Gastrocnemius medialis (tissue), 4 donors: Measurements from ENCODE around the gene ASF1B. TPM values are rescaled to one million over a fixed set of nuclear protein-coding genes. Genes with fewer than 3 reads are reported as not detected.

Experiments used
- ATAC-seq, 2 donors: fragments of 150-250 bp; one replicate each; pipeline ENCODE4 v1.9.1; 2016
- DNase-seq, 2 donors: peaks; one replicate each; pipeline ENCODE4 v3.0.0-alpha.2; 2019
- H3K27ac ChIP-seq, 4 donors: fragments of 200-600 bp; sonication (generic); 1 replicate in 1 of 4; 2 replicates in 3 of 4; pipeline ENCODE4 v1.5.1; 2016 to 2018; ENCODE audit warnings: mild to moderate bottlenecking in 2 of 4, moderate library complexity in 1 of 4
- H3K27me3 ChIP-seq, 3 donors: fragments of 200-600 bp; sonication (generic) in 2 of 3; 1 replicate in 1 of 3; 2 replicates in 2 of 3; pipeline versions ENCODE4 v1.5.1 to v1.6.0; 2016 to 2019; ENCODE audit warnings: mild to moderate bottlenecking in 1 of 3, moderate library complexity in 1 of 3
- H3K36me3 ChIP-seq, 2 donors: fragments of 200-600 bp; sonication (generic) in 1 of 2; one replicate each; pipeline ENCODE4 v1.5.1; 2017 to 2018
- H3K4me1 ChIP-seq, 2 donors: fragments of 200-600 bp; sonication (generic) in 1 of 2; one replicate each; pipeline ENCODE4 v1.5.1; 2016 to 2017; ENCODE audit warnings: mild to moderate bottlenecking in 2 of 2
- H3K4me3 ChIP-seq, 4 donors: fragments of 200-600 bp; sonication (generic) in 3 of 4; 1 replicate in 1 of 4; 2 replicates in 3 of 4; pipeline ENCODE4 v1.5.1; 2016 to 2019; ENCODE audit warnings: mild to moderate bottlenecking in 2 of 4
- H3K9me3 ChIP-seq, 3 donors: fragments of 200-600 bp; sonication (generic) in 2 of 3; 1 replicate in 1 of 3; 2 replicates in 2 of 3; pipeline ENCODE4 v1.5.1; 2016 to 2019
- POLR2A ChIP-seq, 2 donors: fragments of 450-650 bp; IDR thresholded peaks; one replicate each; pipeline ENCODE4 v1.6.1; 2017; ENCODE audit warnings: antibody characterized with exemption in 2 of 2, mild to moderate bottlenecking in 2 of 2, moderate library complexity in 2 of 2
- in situ Hi-C, 4 donors: fragments of 200-750 bp; cut with MboI; loops; one replicate each; pipeline versions ENCODE4 v1.15.0 to v1.8.0; 2017; ENCODE audit warnings: low sequenced_read_pairs in 4 of 4
- intact Hi-C: fragments of 100-400 bp; cut with DNase I; formaldehyde crosslinking; loops from one replicate; pipeline ENCODE4 v1.15.1; 2023; ENCODE audit warnings: low total_unique reads
- total RNA-seq, 4 donors: library from RNA; depleted of rRNA; stranded (reverse); fragments of >200 nt; gene quantifications; one replicate each; pipeline versions ENCODE4 v1.1.0 to v1.2.3, GENCODE V29; 2016
- TF ChIP-seq, protein P1 (sequence below), 5 experiments: fragments of 450-650 bp in 3 of 5; fragments of 200-600 bp in 2 of 5; sonication (generic) in 2 of 5; IDR thresholded peaks in 4 of 5; conservative IDR thresholded peaks in 1 of 5; 1 replicate in 4 of 5; 2 replicates in 1 of 5; pipeline ENCODE4 v1.5.1; 2016 to 2019; ENCODE audit warnings: antibody characterized with exemption in 5 of 5, mild to moderate bottlenecking in 3 of 5, moderate library complexity in 3 of 5

ASF1B gene
- total RNA-seq, 4 donors from 2014 or later = 1.2 to 4.1 (median 1.5) TPM; not detected in 1

DNA sequence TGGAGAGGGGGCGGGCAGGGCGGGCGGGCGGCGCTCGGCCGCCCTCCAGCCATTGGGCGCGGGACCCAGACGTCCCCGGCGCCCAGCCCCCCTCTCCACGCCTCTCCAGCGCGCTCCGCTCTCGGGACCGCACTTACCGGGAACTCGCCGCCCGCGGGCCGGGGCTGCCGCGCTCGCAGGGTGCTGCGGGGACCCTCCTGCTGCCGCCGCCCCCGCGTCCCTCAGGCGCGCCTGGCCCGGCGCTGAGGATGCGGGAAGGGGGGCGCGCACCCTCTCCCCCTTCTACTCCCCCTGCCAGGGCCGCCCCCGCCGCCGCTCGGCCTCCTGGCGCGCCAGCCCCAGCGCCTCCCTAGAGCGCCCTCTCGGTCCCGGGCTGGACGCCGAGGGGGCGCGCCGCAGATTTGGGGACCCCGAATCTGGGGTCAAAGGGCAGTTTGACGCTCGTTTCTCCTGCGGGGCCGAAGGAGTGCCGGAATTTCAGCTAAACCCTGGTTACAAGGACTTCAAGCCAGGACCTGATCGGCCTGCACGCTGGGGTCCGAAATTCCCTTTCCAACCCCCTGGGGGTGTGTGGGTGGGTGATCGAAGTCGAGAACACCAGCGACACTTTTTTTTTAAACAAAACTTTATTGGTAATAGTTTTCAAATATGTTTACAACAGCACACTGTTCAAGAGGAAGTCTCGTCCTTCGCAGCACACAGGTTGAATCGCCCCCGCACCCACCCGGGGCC lies 45.1 kb downstream of the ASF1B start:
- in situ Hi-C loops = no loop called here

DNA sequence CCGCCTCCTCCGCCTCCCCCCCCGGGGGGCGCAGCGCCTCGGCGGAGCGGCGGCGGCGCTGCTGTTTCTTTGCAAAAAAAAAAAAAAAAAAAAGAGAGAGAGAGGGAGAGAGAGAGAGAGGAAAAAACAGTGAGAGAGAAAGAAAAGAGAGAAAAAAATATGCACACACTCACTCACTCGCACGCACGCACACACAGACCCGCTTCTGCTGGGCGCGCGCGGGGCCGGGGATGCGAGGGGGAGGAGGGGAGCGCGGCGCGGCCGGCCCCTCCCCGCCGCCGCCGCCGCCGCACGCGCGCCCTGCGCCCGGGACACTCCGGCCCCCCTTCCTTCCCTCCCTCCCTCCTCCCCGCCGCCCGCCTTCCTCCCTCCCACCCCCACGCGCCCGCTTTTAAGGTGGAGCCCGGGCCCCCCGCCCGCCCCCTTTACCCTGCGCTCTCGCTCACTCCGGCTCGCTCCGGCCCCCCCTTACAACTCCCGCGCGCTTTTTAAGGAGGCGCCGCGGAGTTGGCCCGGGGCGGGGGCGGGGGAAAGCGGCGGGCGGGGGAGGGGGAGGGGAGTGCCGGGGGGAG lies 45.8 kb downstream of the ASF1B start, which contains the start of gene SAMD1:
TSS of gene SAMD1 (minus strand) at position 243 of the 572 bp plus-strand sequence.
- TF ChIP-seq, protein P1, sequence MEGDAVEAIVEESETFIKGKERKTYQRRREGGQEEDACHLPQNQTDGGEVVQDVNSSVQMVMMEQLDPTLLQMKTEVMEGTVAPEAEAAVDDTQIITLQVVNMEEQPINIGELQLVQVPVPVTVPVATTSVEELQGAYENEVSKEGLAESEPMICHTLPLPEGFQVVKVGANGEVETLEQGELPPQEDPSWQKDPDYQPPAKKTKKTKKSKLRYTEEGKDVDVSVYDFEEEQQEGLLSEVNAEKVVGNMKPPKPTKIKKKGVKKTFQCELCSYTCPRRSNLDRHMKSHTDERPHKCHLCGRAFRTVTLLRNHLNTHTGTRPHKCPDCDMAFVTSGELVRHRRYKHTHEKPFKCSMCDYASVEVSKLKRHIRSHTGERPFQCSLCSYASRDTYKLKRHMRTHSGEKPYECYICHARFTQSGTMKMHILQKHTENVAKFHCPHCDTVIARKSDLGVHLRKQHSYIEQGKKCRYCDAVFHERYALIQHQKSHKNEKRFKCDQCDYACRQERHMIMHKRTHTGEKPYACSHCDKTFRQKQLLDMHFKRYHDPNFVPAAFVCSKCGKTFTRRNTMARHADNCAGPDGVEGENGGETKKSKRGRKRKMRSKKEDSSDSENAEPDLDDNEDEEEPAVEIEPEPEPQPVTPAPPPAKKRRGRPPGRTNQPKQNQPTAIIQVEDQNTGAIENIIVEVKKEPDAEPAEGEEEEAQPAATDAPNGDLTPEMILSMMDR (IDR thresholded peaks at IDR 0.05 in 4 of 5, conservative IDR thresholded peaks at IDR 0.05 in 1 of 5) = no peak
- no peak for TF ChIP-seq POLR2A (IDR thresholded peaks at IDR 0.05)
- H3K27ac ChIP-seq = peak within 1 kb of the TSS; percentile 89 to 96 (median 92)
- H3K9me3 ChIP-seq = peaks cover 0 to 9% (median 7%) of the 10 kb centered on the region in 3 donors
- H3K4me1 ChIP-seq = peaks cover 0 to 5% of the 10 kb centered on the region in 2 donors
- DNase-seq = peak; percentile 90 to 92
- intact Hi-C loops (loop anchor here (2.0 kb wide), 2 partner anchors 16 to 24 kb away; no protein-coding TSS in a partner anchor), in situ Hi-C loops (no loop called here)
- H3K27me3 ChIP-seq = no peaks in the 10 kb centered on the region
- H3K36me3 ChIP-seq = peaks cover 0 to 13% of the 10 kb centered on the region in 2 donors
- H3K4me3 ChIP-seq = peak within 1 kb of the TSS; percentile 63 to 89 (median 79)
- ATAC-seq = peak; percentile 76 to 77

More for the DNA sequence above, 45.1 kb downstream of the ASF1B start:
- intact Hi-C loops = loop anchor here (2.0 kb wide), 2 partner anchors 16 to 24 kb away; no protein-coding TSS in a partner anchor
- DNase-seq (peak in 1 of 2 donors; percentile 36), ATAC-seq (peak; percentile 69 to 70)
- Histone ChIP-seq H3K9me3 (peaks cover 0 to 9% (median 7%) of the 10 kb centered on the region in 3 donors), H3K36me3 (peaks cover 0 to 13% of the 10 kb centered on the region in 2 donors), H3K27me3 (no peaks in the 10 kb centered on the region), H3K4me1 (peaks cover 0 to 5% of the 10 kb centered on the region in 2 donors), H3K27ac (peak overlapping the region; percentile 89 to 96 (median 92)), H3K4me3 (peak overlapping the region; percentile 63 to 89 (median 74))
- TF ChIP-seq POLR2A (IDR thresholded peaks at IDR 0.05) = peak; percentile 90 to 94
- TF ChIP-seq, protein P1 (IDR thresholded peaks at IDR 0.05 in 4 of 5, conservative IDR thresholded peaks at IDR 0.05 in 1 of 5) = peak in 3 of 5 experiments; percentile 22 to 36 (median 36)

DNA sequence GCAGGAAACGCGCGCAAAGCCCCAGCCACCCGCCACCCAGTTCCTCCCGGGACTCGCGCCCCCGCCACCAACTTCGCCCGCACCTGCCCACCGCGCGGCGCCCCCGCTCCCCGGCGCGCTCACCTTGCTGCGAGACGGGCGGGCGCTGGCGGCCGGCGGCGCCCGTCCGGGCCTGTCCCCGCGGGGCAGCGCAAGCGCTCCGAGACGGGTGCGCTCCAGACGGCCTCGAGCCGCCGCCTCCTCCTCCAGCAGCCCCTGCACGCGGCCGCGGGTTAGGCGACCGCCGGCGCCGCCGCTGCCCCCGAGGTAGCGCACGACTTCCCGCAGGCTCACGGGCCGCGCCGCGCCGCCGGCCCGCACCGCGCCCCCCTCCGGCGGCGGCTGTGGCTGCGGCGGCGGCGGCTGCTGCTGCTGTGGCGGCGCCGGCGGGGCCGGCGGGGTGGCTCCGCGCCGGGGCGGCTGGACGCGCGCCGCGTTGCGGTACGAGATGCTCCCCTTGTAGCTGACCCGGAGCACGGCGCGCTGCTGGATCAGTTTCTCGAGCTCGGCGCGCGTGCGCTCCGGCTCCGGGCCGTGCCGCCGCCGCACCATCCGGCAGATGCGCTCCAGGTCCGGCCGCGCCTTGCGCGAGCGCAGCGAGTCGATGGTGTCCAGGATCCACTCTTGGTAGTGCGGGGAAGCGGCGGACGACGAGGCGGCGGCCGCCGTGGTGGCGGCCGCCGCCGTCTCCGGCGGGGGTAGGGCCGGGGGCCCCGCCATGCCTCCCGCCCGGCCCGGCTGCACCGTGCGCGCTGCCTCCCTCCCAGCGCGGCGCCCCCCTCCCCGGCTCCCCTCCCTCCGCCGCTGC lies 46.5 kb downstream of the ASF1B start:
- H3K4me3 ChIP-seq = peak overlapping the region; percentile 63 to 89 (median 79)
- peak; percentile 45 to 46 for ATAC-seq
- H3K27me3 ChIP-seq = no peaks in the 10 kb centered on the region
- H3K9me3 ChIP-seq = peaks cover 0 to 9% (median 7%) of the 10 kb centered on the region in 3 donors
- DNase-seq = peak in 1 of 2 donors; percentile 52
- peak in 1 of 2 donors; percentile 23 for TF ChIP-seq POLR2A (IDR thresholded peaks at IDR 0.05)
- TF ChIP-seq, protein P1 (IDR thresholded peaks at IDR 0.05 in 4 of 5, conservative IDR thresholded peaks at IDR 0.05 in 1 of 5) = peak in 4 of 5 experiments; percentile 13 to 21 (median 19)
- intact Hi-C loops (loop anchor here (2.0 kb wide), 2 partner anchors 17 to 25 kb away; no protein-coding TSS in a partner anchor), in situ Hi-C loops (loop anchor here in 1 of 4 donors (10.0 kb wide), 1 partner anchor 305 kb away; no protein-coding TSS in a partner anchor)
- peaks cover 0 to 13% of the 10 kb centered on the region in 2 donors for H3K36me3 ChIP-seq
- H3K4me1 ChIP-seq = peaks cover 0 to 5% of the 10 kb centered on the region in 2 donors
- peak overlapping the region; percentile 89 to 96 (median 92) for H3K27ac ChIP-seq

DNA sequence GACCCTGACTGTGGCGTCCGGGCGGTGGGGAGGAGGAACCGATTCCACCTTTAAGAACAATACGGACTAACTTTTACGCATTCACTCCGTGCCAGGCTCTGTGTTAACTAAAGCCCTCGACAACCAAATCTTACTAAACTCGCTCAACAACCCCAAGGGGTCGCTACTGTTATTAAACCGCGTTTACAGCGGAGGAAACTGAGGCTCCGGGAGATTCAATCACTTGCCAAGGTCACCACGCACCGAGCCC lies 47.1 kb downstream of the ASF1B start:
- TF ChIP-seq POLR2A (IDR thresholded peaks at IDR 0.05) = no peak
- TF ChIP-seq, protein P1 (IDR thresholded peaks at IDR 0.05 in 4 of 5, conservative IDR thresholded peaks at IDR 0.05 in 1 of 5) = no peak
- Histone ChIP-seq H3K4me1 (peaks cover 0 to 5% of the 10 kb centered on the region in 2 donors), H3K4me3 (peak overlapping the region; percentile 25 to 76 (median 52)), H3K27ac (peak overlapping the region; percentile 70 to 92 (median 87)), H3K27me3 (no peaks in the 10 kb centered on the region), H3K36me3 (peaks cover 0 to 13% of the 10 kb centered on the region in 2 donors), H3K9me3 (peaks cover 0 to 9% (median 7%) of the 10 kb centered on the region in 3 donors)
- in situ Hi-C loops (loop anchor here in 1 of 4 donors (10.0 kb wide), 1 partner anchor 305 kb away; no protein-coding TSS in a partner anchor), intact Hi-C loops (no loop called here)
- DNase-seq (no peak), ATAC-seq (no peak)
